HG02840 (cell line): ENCODE results near the gene CABP4.

Experiments used
- ATAC-seq: cut with Tn5 transposase; IDR thresholded peaks from one replicate; pipeline ENCODE4 v1.9.1; 2021; ENCODE audit warnings: mild to moderate bottlenecking, moderate library complexity, moderate number of reproducible peaks; ENCODE audit not compliant: unreplicated experiment, low FRiP score

The CABP4 gene

GRCh38 chr11:67455054-67455453, at the start of gene CABP4:
Gene CABP4 (plus strand): TSS chr11:67455354. CDS start chr11:67455424, 70 bp downstream.
- no peak for ATAC-seq

DNA sequence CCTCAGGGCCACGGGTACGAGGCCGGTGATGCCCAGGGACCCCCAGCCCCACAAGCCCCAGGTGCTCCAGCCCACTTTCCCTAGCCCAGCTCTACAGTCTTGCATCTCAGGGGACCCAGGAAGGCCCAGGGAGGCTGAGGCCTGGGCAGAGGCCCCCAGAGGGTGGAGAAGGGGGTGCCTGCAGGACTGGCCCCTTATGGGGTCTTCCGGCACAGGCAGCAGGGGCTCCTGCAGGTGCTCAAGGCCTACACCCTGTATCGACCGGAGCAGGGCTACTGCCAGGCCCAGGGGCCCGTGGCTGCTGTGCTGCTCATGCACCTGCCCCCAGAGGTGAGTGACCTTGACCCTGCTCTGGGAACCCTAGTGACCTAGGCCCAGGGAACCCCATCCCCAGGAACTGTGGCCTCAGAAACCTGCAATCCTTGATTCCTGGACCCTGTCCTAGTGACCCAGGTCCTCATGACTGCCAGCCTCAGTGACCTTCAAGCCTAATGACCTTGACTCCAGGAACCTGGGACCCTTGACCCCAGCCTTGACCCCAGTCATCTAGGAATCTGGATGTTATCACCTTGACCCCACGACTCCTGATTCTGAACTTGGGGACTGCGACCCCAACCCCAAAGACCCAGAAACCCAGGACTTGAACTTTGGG, 49.3 kb upstream of the CABP4 start:
- no peak for ATAC-seq

GRCh38 chr11:67406420-67406968, 48.7 kb upstream of the CABP4 start:
- no peak for ATAC-seq

DNA sequence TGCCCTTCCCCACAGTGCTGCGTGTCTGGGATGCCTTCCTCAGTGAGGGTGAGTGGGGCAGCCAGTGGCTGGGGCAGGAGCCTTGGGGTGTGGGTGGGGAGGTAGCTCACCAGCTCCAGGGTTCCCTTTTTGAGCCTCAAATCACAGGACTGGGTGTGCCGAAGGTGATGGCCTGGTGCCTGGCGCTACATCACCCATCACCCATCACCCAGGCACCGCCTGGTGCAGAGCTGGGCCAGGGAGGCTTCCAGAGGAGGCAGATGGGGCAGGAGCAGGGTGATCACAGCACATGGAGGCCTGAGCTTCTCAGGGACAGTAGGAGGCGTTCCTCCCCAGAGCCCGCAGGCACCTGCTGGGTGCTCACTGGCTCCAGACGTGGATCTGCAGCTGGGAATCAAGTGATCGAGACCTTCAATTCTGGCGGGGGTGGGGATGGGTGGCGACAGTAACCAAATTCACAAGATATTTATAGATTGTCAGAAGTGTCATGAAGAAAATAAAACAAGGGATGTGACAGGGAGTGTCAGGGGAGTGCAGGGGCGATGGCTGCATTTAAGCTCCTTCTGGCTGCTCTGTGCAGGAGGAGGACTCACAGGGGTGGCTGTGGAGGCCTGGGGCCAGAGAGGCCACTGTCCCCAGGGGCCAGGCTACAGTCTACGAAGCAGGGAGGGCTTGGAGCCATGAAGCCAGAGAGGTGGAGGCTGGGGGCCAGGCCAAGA, 48.0 kb upstream of the CABP4 start:
- ATAC-seq: no peak

DNA sequence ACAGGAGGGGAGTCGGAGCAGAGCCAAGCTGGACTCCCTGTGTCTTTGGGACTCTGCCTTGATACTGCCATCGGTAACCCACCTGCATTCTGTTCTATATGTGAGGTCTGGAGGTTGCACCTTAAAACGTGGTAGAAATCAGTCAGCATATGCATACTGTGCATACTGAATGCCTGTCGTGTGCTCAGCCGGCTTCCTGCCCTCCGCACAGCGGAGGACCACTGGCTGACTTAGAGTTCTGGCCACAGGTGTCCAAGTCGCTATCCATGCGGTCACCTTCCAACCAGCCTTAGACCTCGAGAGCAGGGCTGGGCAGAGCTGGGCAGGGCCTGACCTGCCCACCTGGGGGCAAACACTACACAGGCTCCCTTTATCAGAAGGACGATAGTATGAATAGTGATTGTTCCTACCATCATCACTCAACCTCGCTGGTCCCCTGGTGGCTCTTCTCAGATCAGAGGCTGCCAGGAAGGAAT, 47.4 kb upstream of the CABP4 start:
- ATAC-seq: no peak

DNA sequence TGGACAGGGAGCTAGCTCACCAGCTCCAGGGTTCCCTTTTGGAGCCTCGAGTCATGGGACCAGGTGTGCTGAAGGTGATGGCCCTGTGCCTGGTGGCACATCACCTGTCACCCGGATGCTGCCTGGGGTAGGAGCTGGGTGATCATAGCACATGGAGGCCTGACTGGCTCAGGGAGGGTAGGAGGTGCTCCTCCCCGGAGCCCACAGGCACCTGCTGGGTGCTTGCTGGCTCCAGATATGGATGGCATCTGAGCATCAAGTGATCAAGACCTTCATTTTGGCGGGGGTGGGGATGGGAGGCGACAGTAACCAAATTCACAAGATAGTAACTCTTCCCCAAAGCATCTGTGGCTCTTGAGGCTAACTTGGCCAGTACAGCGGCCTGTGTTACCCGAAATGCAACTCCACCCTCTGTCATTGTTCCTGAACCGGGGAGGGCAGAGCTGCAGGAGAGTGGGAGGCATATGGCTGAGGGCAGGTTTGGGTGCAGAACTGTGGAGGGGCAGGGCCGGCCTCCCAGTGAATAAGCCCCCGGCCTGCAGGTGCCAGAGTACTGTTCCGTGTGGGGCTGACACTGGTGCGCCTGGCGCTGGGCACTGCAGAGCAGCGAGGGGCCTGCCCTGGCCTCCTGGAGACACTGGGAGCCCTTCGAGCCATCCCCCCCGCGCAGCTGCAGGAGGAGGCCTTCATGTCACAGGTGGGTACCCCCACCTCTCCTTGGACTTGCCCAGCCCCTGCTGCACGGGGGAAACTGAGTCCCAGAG, 46.5 kb upstream of the CABP4 start:
- no peak for ATAC-seq

DNA sequence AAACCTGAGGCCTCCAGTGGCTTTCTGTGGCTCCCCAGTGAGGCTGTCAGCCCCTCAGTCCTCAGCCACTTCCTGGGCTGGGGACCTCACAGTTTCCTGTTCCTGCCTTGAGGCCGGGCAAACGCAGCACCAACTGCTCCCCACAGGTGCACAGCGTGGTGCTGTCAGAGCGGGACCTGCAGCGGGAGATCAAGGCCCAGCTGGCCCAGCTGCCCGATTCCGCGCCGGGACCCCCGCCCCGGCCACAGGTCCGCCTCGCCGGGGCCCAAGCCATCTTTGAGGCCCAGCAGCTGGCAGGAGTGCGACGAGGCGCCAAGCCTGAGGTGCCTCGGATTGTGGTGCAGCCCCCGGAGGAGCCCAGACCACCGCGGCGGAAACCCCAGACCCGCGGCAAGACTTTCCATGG, 45.9 kb upstream of the CABP4 start:
- ATAC-seq: no peak

DNA sequence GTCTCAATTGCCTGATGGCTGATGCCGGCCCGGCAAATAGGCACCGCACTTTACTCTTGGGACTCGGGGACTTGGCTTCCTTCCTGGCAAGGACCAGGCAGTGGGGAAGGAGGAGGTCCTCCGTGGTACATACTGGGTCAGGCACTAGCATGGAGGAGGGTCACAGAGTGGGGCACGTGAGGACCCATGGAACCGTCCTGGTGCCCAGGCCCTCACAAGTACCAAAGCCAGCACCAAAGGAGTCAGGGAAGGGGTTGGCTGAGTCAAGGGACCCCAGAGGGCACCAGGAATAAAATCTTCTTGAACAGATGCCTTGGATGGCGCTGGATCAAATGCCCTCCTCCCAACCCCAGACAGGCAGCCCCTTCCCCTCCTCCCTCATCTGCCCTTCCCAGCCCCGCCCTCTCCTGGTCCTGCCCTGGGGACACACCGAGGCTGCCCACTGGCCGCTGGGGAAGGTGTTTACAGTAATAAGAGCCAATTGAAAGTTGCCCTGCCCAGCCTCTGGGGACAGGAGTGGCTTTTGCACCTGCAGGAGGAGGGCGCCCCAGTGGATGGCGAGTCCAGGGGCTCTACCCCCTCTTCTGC, 45.3 kb upstream of the CABP4 start:
- no peak for ATAC-seq

GRCh38 chr11:67410369-67410831, 44.8 kb upstream of the CABP4 start:
- ATAC-seq: no peak

- no peak for ATAC-seq
These were observed 44.0 kb upstream of the CABP4 start for GRCh38 chr11:67410984-67411784.

GRCh38 chr11:67411785-67412152, 43.4 kb upstream of the CABP4 start:
- ATAC-seq: no peak

DNA sequence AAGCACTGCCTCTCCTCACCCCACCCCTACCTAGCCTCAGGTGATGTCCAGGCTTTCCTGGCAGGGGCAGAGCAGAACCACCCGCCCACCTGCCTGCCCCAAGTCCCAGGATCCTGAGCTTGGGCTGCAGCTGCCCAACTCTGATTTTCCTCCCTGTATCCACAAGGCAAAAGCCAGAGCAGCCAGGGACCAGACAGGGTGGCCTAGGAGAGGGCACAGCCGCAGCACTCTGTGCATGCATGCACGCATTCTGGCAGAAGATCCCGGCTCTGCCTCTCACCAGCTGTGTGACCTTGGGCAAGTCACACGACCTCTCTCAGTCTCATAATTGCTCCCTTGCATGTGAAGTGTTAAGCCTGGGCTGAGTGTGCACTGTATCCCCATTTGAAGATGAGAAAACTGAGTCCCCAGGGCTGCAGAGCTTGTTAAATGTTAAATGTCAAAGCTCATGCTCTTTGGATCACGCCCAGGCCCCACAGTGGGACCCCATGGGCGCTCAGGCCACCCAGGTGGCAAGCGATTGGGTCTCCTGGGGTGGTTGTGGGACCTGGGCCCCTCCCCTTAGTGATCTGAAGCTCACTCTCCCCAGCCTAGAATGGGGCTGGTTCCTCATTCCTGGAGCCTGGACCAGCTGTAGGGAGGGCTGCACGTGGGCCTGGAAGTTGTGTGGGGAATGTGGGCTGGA, 42.5 kb upstream of the CABP4 start:
- ATAC-seq: no peak

DNA sequence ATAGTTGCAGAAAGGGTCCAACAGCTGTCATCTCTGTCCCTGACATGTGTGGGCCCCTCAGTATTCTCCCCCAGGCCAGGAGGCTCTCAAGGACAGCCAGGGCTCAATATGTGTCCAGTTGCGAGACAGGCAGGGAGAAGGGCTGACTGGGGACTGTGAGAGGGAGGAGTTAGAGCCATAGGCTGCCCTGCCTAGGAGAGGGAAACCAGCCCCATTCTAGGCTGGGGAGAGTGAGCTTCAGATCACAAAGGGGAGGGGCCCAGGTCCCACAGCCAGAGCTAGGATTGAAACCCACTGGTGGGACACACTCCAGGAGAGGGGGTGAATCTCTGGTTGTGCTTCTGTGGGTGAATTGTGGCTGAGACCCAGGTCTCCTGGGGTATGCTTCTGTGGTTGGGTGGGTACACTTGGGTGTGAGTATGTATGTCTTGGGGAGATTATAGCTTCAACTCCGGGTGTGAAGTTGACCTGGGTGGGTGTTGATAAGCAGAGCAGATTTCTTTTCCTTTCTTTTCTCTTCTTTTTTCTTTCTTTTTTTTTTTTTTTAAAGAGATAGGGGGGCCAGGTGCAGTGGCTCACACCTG, 41.8 kb upstream of the CABP4 start:
- no peak for ATAC-seq

GRCh38 chr11:67415501-67416304, 39.5 kb upstream of the CABP4 start, which contains the start of gene CARNS1:
Gene CARNS1 (plus strand): TSS chr11:67415678. CDS start chr11:67416200, 522 bp downstream.
- no peak for ATAC-seq

- no peak for ATAC-seq
These were observed 38.5 kb upstream of the CABP4 start for GRCh38 chr11:67416416-67417335.

GRCh38 chr11:67417425-67417824, 37.7 kb upstream of the CABP4 start:
- ATAC-seq: no peak
